Measurements from ENCODE around the gene CNPY4. TPM values are rescaled to one million over a fixed set of nuclear protein-coding genes. Genes with fewer than 3 reads are reported as not detected.

The CNPY4 gene
- total and polyA plus RNA-seq, 4 donors: 22.5 to 65.7 (median 31.6) TPM

DNA sequence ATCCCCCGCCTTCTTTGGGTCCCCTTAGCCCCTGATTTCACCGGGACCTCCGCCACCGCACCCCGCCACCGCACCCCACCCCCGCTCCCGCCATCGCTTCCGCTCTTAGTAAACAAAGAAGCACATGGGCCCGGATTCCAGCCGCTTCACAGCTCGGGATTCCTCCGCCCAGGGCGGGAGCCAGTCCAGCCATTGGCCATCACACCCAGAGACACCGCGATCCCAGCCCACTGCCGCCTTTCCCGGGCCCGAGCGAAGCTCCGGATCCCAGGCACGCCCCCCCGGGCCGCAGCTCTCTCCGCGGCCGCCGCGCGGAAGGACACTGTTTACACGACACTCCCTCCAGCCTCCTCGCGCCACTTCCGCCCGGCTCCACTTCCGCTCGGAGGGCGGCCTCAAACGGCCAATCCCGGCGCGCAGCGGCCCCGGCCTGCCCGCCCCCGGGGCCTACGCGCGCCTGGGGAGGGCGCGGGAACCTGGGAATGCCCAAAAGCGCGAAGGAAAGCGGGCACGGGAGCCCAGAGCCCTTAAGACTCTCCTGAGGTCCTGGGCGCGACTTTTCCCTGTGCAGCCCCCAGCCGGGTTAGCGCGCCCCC, 18.9 kb upstream of the CNPY4 start:
- Histone ChIP-seq H3K27ac (ENCODE audit: low read depth, low read length) (peak overlapping the region; percentile 94), H3K36me3 (ENCODE audit: control insufficient read depth, insufficient read depth, low read length) (peaks cover 67% of the 10 kb centered on the region), H3K4me1 (ENCODE audit: control insufficient read depth, insufficient read depth, low read length) (peaks cover 32% of the 10 kb centered on the region), H3K9me3 (ENCODE audit: control insufficient read depth, insufficient read depth, low read length) (no peaks in the 10 kb centered on the region), H3K27me3 (ENCODE audit: control insufficient read depth, insufficient read depth, low read length) (no peaks in the 10 kb centered on the region), H3K4me3 (ENCODE audit: low read depth, low read length) (peak overlapping the region; percentile 79)
- DNase-seq (ENCODE audit: low read depth in 4 of 6, low spot score in 6 of 6): peak; percentile 87 to 98 (median 90)
- WGBS (ENCODE audit: insufficient coverage): 0% methylated on average over 61 of the region's 61 CpGs

DNA sequence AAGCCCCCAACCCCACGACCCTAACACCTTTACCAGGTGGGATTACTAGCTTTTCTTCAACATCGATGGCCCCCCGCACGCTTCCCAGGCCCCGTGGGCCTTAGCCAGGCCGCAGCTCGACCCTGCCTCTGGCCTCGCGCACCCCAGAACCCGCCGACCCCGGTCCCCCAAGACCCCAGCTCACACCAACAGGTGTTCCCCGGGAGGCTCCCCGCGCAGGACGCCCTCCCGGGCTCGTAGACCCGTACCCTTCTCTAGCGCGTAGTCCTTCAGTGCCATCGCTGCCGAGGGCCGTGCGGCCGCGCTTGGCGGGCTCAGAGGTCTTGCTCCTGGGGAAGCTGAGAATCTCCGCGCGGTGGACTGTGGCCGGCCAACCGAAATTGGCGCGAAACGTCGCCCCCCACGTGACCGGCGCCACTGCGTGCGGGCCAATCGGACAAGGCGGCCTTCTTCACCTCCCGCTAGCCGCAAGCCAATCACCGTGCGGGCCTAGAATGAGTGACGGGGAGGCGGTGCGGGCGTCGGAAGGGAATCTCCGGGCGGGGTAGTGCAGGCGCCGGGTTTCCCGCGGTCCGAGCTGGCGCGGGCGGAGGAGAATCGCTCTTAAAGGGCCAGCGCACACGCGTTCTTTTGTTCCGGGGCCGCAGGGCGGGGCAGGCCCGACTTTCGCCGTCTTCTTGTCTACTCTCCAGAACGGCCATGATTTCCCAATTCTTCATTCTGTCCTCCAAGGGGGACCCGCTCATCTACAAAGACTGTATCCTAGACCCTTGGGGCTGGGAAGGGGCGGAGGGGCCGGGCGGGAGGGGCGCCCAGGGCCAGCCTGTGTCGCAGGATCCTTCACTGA, 18.2 kb upstream of the CNPY4 start, which contains the start of the genes AP4M1 and MCM7:
Gene AP4M1 (plus strand): TSS at position 628 of the 847 bp plus-strand sequence. CDS start 72 bp downstream, at position 700.
Gene MCM7 (minus strand): TSS at position 382 of the 847 bp plus-strand sequence. CDS start 103 bp downstream, at position 279.
- under 1% methylated on average over 70 of the region's 80 CpGs for WGBS (ENCODE audit: insufficient coverage)

DNA sequence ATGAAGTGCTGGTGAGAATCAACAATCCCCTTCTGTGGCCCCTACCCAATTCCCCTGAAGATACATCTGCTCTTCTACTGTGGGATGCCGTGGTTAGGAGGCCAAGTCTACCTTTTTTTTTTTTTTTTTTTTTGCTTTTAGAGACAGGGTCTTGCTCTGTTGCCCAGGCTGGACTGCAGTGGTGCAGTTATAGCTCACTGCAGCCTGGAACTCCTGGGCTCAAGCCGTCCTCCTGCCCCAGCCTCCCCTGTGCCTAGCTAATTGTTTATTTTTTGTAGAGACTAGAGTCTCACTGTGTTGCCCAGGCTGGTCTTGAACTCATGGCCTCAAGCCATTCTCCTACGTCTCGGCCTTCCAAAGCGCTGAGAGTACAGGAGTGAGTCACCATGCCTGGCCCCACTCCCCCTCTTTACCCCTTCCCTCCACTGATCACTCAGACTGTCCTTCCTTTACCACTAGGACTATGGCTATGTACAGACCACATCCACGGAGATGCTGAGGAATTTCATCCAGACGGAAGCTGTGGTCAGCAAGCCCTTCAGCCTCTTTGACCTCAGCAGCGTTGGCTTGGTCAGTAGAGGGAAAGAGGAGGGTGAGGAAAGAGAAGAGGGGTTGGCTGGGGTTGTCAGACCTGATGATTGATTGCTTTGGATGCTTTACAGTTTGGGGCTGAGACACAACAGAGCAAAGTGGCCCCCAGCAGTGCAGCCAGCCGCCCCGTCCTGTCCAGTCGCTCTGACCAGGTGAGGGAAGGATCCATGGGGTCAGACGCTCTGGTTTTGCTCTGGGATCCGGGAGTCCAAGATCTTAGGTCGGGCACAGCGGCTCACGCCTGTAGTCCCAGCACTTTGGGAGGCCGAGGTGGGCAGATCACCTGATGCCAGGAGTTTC, 16.2 kb upstream of the CNPY4 start:
- Histone ChIP-seq H3K36me3 (ENCODE audit: control insufficient read depth, insufficient read depth, low read length) (peaks cover 67% of the 10 kb centered on the region), H3K4me1 (ENCODE audit: control insufficient read depth, insufficient read depth, low read length) (peaks cover 31% of the 10 kb centered on the region), H3K27ac (ENCODE audit: low read depth, low read length) (no peak overlapping the region), H3K4me3 (ENCODE audit: low read depth, low read length) (no peak overlapping the region), H3K9me3 (ENCODE audit: control insufficient read depth, insufficient read depth, low read length) (no peaks in the 10 kb centered on the region), H3K27me3 (ENCODE audit: control insufficient read depth, insufficient read depth, low read length) (no peaks in the 10 kb centered on the region)
- WGBS (ENCODE audit: insufficient coverage): 86% methylated on average over 12 of the region's 17 CpGs
- DNase-seq (ENCODE audit: low read depth in 4 of 6, low spot score in 6 of 6): no peak

More for the DNA sequence above, 18.2 kb upstream of the CNPY4 start, which contains the start of the genes AP4M1 and MCM7:
- Histone ChIP-seq H3K9me3 (ENCODE audit: control insufficient read depth, insufficient read depth, low read length) (no peaks in the 10 kb centered on the region), H3K36me3 (ENCODE audit: control insufficient read depth, insufficient read depth, low read length) (peaks cover 67% of the 10 kb centered on the region), H3K4me1 (ENCODE audit: control insufficient read depth, insufficient read depth, low read length) (peaks cover 32% of the 10 kb centered on the region), H3K27ac (ENCODE audit: low read depth, low read length) (peak within 1 kb of the TSS; percentile 94), H3K27me3 (ENCODE audit: control insufficient read depth, insufficient read depth, low read length) (no peaks in the 10 kb centered on the region), H3K4me3 (ENCODE audit: low read depth, low read length) (peak within 1 kb of the TSS; percentile 79)
- peak; percentile 91 to 99 (median 98) for DNase-seq (ENCODE audit: low read depth in 4 of 6, low spot score in 6 of 6)

DNA sequence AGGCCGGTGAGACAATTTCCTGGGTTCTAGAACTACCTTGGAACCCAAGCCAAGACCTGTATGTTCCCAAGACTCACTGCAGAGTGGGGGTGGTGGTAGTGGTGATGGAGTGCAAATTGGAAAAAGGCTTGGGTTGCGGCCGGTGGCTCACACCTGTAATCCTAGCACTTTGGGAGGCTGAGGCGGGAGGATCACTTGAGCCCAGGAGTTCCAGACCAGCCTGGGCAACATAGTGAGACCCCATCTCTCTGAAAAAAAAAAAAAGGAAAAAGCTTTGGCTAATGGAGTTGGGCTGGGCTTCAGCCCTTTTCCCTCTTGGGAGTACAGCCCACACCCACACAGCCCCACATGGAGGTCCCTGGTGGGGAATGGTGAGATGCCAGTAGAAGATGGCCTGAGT, 13.9 kb upstream of the CNPY4 start:
- Histone ChIP-seq H3K4me1 (ENCODE audit: control insufficient read depth, insufficient read depth, low read length) (peaks cover 18% of the 10 kb centered on the region), H3K27ac (ENCODE audit: low read depth, low read length) (no peak overlapping the region), H3K9me3 (ENCODE audit: control insufficient read depth, insufficient read depth, low read length) (no peaks in the 10 kb centered on the region), H3K4me3 (ENCODE audit: low read depth, low read length) (no peak overlapping the region), H3K27me3 (ENCODE audit: control insufficient read depth, insufficient read depth, low read length) (no peaks in the 10 kb centered on the region), H3K36me3 (ENCODE audit: control insufficient read depth, insufficient read depth, low read length) (peaks cover 77% of the 10 kb centered on the region)
- 100% methylated on average over 3 of the region's 4 CpGs for WGBS (ENCODE audit: insufficient coverage)
- no peak for DNase-seq (ENCODE audit: low read depth in 4 of 6, low spot score in 6 of 6)

DNA sequence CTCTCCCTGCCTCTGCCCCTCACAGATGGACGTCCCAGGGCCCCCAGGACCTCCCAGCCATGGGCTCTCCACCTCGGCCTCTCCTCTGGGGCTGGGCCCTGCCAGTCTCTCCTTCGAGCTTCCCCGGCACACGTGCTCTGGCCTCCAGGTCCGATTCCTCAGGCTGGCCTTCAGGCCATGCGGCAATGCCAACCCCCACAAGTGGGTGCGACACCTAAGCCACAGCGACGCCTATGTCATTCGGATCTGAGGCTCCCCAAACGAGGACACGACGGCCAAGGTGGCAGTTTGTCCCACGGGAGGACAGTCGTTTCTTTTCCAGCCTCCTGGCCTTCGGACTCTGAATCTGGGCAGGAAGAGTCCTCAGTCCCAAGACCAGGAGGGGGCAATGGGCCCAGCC, 12.8 kb upstream of the CNPY4 start:
- Histone ChIP-seq H3K27ac (ENCODE audit: low read depth, low read length) (no peak overlapping the region), H3K4me1 (ENCODE audit: control insufficient read depth, insufficient read depth, low read length) (peaks cover 15% of the 10 kb centered on the region), H3K27me3 (ENCODE audit: control insufficient read depth, insufficient read depth, low read length) (no peaks in the 10 kb centered on the region), H3K4me3 (ENCODE audit: low read depth, low read length) (no peak overlapping the region), H3K36me3 (ENCODE audit: control insufficient read depth, insufficient read depth, low read length) (peaks cover 88% of the 10 kb centered on the region), H3K9me3 (ENCODE audit: control insufficient read depth, insufficient read depth, low read length) (no peaks in the 10 kb centered on the region)
- DNase-seq (ENCODE audit: low read depth in 4 of 6, low spot score in 6 of 6): no peak
- WGBS (ENCODE audit: insufficient coverage): 84% methylated on average over 16 of the region's 17 CpGs

DNA sequence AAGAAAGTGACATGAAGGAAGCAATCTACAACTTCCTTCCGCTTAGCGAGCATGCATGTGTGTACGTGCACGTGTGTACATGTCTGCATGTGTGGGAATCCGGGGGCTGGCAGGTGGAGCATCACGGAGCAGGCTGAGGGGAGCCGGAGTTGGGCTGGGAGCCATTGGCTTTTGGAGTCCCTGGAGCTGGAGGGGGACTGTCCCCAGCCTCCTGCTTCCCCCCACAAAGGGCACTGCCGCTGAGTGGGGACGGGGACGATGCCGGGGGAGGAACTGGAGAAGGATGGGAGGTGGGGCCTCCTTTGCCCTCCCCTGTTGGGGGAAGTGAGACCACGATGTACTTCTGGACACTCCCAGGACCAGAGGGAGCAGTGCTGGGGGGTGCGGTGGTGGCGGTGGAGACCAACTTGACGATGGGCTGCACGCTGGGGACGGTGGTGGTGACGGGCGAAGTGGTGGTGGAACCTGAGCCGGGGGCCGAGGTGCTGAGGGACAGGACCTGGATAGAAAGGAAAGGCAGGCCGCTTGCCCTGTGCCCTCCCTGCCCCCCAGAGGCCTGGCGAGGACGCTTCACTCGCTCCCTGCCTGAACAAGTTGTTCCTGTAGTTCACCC, 12.2 kb upstream of the CNPY4 start:
- H3K4me3 ChIP-seq (ENCODE audit: low read depth, low read length): no peak overlapping the region
- no peaks in the 10 kb centered on the region for H3K27me3 ChIP-seq (ENCODE audit: control insufficient read depth, insufficient read depth, low read length)
- H3K9me3 ChIP-seq (ENCODE audit: control insufficient read depth, insufficient read depth, low read length): no peaks in the 10 kb centered on the region
- peaks cover 94% of the 10 kb centered on the region for H3K36me3 ChIP-seq (ENCODE audit: control insufficient read depth, insufficient read depth, low read length)
- H3K4me1 ChIP-seq (ENCODE audit: control insufficient read depth, insufficient read depth, low read length): peaks cover 9% of the 10 kb centered on the region
- 89% methylated on average over 23 of the region's 25 CpGs for WGBS (ENCODE audit: insufficient coverage)
- DNase-seq (ENCODE audit: low read depth in 4 of 6, low spot score in 6 of 6): no peak
- H3K27ac ChIP-seq (ENCODE audit: low read depth, low read length): no peak overlapping the region

DNA sequence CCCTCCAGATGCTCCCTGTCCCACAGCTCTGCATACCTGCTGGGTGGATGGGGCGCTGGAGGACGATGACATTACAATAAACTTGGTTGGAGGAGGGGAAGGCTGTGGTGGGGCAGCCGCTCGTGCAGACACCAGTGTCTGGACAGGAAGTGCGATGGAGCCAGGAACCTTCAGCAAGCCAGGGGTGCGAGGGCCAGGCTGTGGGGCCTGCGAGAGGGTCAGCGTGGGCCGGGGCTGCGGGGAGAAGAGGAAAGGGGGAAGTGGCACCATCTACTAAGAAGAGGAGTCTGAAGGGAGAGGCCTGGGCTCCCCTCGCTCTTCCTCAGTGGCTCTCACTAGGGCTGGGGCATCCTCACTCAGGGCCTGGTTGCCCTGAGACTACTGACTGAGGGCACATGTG, 11.5 kb upstream of the CNPY4 start:
- no peak for DNase-seq (ENCODE audit: low read depth in 4 of 6, low spot score in 6 of 6)
- Histone ChIP-seq H3K4me1 (ENCODE audit: control insufficient read depth, insufficient read depth, low read length) (peaks cover 3% of the 10 kb centered on the region), H3K27ac (ENCODE audit: low read depth, low read length) (no peak overlapping the region), H3K4me3 (ENCODE audit: low read depth, low read length) (no peak overlapping the region), H3K27me3 (ENCODE audit: control insufficient read depth, insufficient read depth, low read length) (no peaks in the 10 kb centered on the region), H3K36me3 (ENCODE audit: control insufficient read depth, insufficient read depth, low read length) (peaks cover 100% of the 10 kb centered on the region), H3K9me3 (ENCODE audit: control insufficient read depth, insufficient read depth, low read length) (no peaks in the 10 kb centered on the region)
- 81% methylated on average over 11 of the region's 11 CpGs for WGBS (ENCODE audit: insufficient coverage)

DNA sequence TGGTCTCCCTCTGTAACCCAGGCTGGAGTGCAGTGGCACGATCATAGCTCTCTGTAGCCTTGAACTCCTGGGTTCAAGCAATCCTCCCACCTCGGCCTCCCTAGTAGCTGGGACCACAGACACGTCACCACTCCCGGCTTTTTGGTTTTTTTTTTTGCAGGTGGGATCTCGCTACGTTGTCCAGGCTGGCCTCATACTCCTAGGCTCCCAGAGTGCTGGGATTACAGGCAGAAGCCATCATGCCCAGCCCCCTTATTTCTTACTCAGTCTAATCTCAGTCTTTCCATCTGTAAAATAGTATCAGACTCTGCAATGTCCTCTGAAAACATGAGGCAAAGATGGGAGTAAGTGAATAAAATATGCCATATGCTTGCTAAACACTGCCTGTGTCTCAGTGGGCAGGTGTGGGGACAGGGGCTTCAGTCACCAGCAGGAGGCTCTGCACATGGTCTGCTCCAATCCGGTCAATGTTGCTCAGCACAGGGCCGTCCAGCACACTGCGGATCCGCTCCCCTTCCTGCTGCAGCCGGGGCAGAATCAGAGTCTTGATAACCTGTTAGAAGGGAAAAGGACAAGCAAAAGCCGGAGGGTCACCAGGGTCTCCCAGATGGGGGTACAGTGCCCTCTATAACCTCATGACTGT, 9.8 kb upstream of the CNPY4 start:
- H3K27me3 ChIP-seq (ENCODE audit: control insufficient read depth, insufficient read depth, low read length): no peaks in the 10 kb centered on the region
- H3K36me3 ChIP-seq (ENCODE audit: control insufficient read depth, insufficient read depth, low read length): peaks cover 100% of the 10 kb centered on the region
- H3K27ac ChIP-seq (ENCODE audit: low read depth, low read length): no peak overlapping the region
- no peak for DNase-seq (ENCODE audit: low read depth in 4 of 6, low spot score in 6 of 6)
- 83% methylated on average over 12 of the region's 12 CpGs for WGBS (ENCODE audit: insufficient coverage)
- no peaks in the 10 kb centered on the region for H3K4me1 ChIP-seq (ENCODE audit: control insufficient read depth, insufficient read depth, low read length)
- no peaks in the 10 kb centered on the region for H3K9me3 ChIP-seq (ENCODE audit: control insufficient read depth, insufficient read depth, low read length)
- H3K4me3 ChIP-seq (ENCODE audit: low read depth, low read length): no peak overlapping the region
